Testis (tissue), 3 donors: ENCODE results near the gene VAMP1. TPM values are rescaled to one million over a fixed set of nuclear protein-coding genes. Genes with fewer than 3 reads are reported as not detected.
"Not testable (repeated sequence)": the region's sequence is repeated elsewhere in the genome, so short reads cannot be mapped to it uniquely, and the experiment has no call there.

Experiments used
- DNase-seq: peaks from one replicate; pipeline ENCODE4 v3.0.0-alpha.2; 2019
- H3K27ac ChIP-seq, 2 donors: fragments of 200-600 bp; sonication (generic); one replicate each; pipeline ENCODE4 v1.5.1; 2019
- H3K27me3 ChIP-seq: fragments of 200-600 bp; sonication (generic); one replicate; pipeline ENCODE4 v1.5.1; 2019
- H3K36me3 ChIP-seq: fragments of 200-600 bp; sonication (generic); one replicate; pipeline ENCODE4 v1.5.1; 2017; ENCODE audit warnings: low read depth; ENCODE audit errors: missing control alignments
- H3K4me1 ChIP-seq: fragments of 200-600 bp; sonication (generic); one replicate; pipeline ENCODE4 v1.5.1; 2019
- H3K4me3 ChIP-seq, 2 donors: fragments of 200-600 bp; sonication (generic); one replicate each; pipeline ENCODE4 v1.5.1; 2017 to 2019
- H3K9me3 ChIP-seq: fragments of 200-600 bp; sonication (generic); one replicate; pipeline ENCODE4 v1.5.1; 2017
- CTCF ChIP-seq, 3 experiments: fragments of 450-650 bp in 2 of 3; fragments of 200-600 bp in 1 of 3; sonication (generic) in 1 of 3; IDR thresholded peaks; one replicate each; pipeline ENCODE4 v1.5.1; 2016 to 2019; ENCODE audit warnings: antibody characterized with exemption in 3 of 3, mild to moderate bottlenecking in 2 of 3, moderate library complexity in 1 of 3
- POLR2A ChIP-seq: fragments of 450-650 bp; IDR thresholded peaks from one replicate; pipeline ENCODE4 v1.6.1; 2017; ENCODE audit warnings: antibody characterized with exemption, mild to moderate bottlenecking, moderate library complexity
- WGBS, 2 donors: methylation state at CpG; one replicate each; pipeline ENCODE4 v1.1.5; 2018; 5-methylcytosine and 5-hydroxymethylcytosine counted together
- intact Hi-C: fragments of 100-400 bp; cut with DNase I; formaldehyde crosslinking; loops from one replicate; pipeline ENCODE4 v1.15.1; 2023; ENCODE audit warnings: low total_unique reads
- polyA plus RNA-seq: library from polyadenylated mRNA; stranded (reverse); fragments of 350-450 nt; fragmentation: Illumina TruSeq; extraction: RNeasy Lipid Tissue Mini Kit (QIAGEN cat#74804); gene quantifications from one replicate; pipeline ENCODE4 v1.2.3, GENCODE V29; 2014; ENCODE audit warnings: low read depth, low replicate concordance; ENCODE audit not compliant: insufficient read depth
- total RNA-seq, 2 donors: library from RNA; depleted of rRNA; stranded (reverse); fragments of >200 nt; gene quantifications; one replicate each; pipeline ENCODE4 v1.2.3, GENCODE V29; 2016

VAMP1 gene
- total and polyA plus RNA-seq, 3 donors from 2014 or later = 12.7 to 18.3 (median 15.0) TPM

- Histone ChIP-seq H3K27ac (no peak overlapping the region), H3K4me3 (no peak overlapping the region), H3K4me1 (peaks cover 2% of the 10 kb centered on the region), H3K27me3 (no peaks in the 10 kb centered on the region), H3K36me3 (no peaks in the 10 kb centered on the region), H3K9me3 (no peaks in the 10 kb centered on the region)
- intact Hi-C loops = no loop called here
- 67 to 72% methylated on average over 4 of the region's 4 CpGs for WGBS, 2 donors
- TF ChIP-seq CTCF (IDR thresholded peaks at IDR 0.05) (no peak), POLR2A (no peak)
- no peak for DNase-seq
Measured at GRCh38 chr12:6489449-6489848, 19.0 kb upstream of the VAMP1 start.

GRCh38 chr12:6488240-6488639, 17.8 kb upstream of the VAMP1 start:
- Histone ChIP-seq H3K9me3 (no peaks in the 10 kb centered on the region), H3K27ac (no peak overlapping the region), H3K36me3 (no peaks in the 10 kb centered on the region), H3K4me3 (no peak overlapping the region), H3K27me3 (no peaks in the 10 kb centered on the region), H3K4me1 (no peaks in the 10 kb centered on the region)
- intact Hi-C loops = no loop called here
- WGBS, 2 donors = 83 to 85% methylated on average over 1 of the region's 1 CpG
- TF ChIP-seq CTCF (IDR thresholded peaks at IDR 0.05) = no peak
- TF ChIP-seq POLR2A = no peak
- no peak for DNase-seq

GRCh38 chr12:6478416-6478815, 7.9 kb upstream of the VAMP1 start:
- no peaks in the 10 kb centered on the region for H3K36me3 ChIP-seq
- DNase-seq = no peak
- no peak overlapping the region for H3K4me3 ChIP-seq
- 77 to 82% methylated on average over 11 to 20 of the region's 20 CpGs for WGBS, 2 donors
- intact Hi-C loops = no loop called here
- no peaks in the 10 kb centered on the region for H3K27me3 ChIP-seq
- no peaks in the 10 kb centered on the region for H3K9me3 ChIP-seq
- H3K27ac ChIP-seq = no peak overlapping the region
- no peak for TF ChIP-seq POLR2A
- no peak for TF ChIP-seq CTCF (IDR thresholded peaks at IDR 0.05)
- H3K4me1 ChIP-seq = no peaks in the 10 kb centered on the region

- H3K36me3 ChIP-seq, DNase-seq, H3K27me3 ChIP-seq, H3K4me3 ChIP-seq, H3K4me1 ChIP-seq, H3K9me3 ChIP-seq, intact Hi-C loops, H3K27ac ChIP-seq: not testable (repeated sequence)
- 70 to 85% methylated on average over 10 to 37 of the region's 37 CpGs for WGBS, 2 donors
Measured at GRCh38 chr12:6477601-6478377, 7.3 kb upstream of the VAMP1 start.

GRCh38 chr12:6476489-6476888, 6.0 kb upstream of the VAMP1 start:
- no peak for DNase-seq

GRCh38 chr12:6475233-6475975, 4.9 kb upstream of the VAMP1 start:
- intact Hi-C loops, H3K36me3 ChIP-seq, DNase-seq, H3K9me3 ChIP-seq, H3K4me3 ChIP-seq, H3K27me3 ChIP-seq, H3K4me1 ChIP-seq, H3K27ac ChIP-seq: not testable (repeated sequence)
- 86 to 89% methylated on average over 10 to 32 of the region's 48 CpGs for WGBS, 2 donors

More at GRCh38 chr12:6476489-6476888, 6.0 kb upstream of the VAMP1 start:
- Histone ChIP-seq H3K4me3 (no peak overlapping the region), H3K27me3 (no peaks in the 10 kb centered on the region), H3K9me3 (no peaks in the 10 kb centered on the region), H3K27ac (no peak overlapping the region), H3K36me3 (no peaks in the 10 kb centered on the region), H3K4me1 (peaks cover under 1% of the 10 kb centered on the region)
- TF ChIP-seq POLR2A (no peak), CTCF (IDR thresholded peaks at IDR 0.05) (no peak)
- WGBS, 2 donors = 68 to 77% methylated on average over 3 of the region's 3 CpGs
- intact Hi-C loops = no loop called here
